PFSK-1 (cell line): Measurements from ENCODE around the gene ECT2L.

Source experiments
- FOXP2 ChIP-seq: optimal IDR thresholded peaks from 2 replicates; pipeline ENCODE3; 2011; ENCODE audit warnings: borderline replicate concordance, control low read depth, inconsistent platforms; ENCODE audit not compliant: insufficient read depth; ENCODE audit errors: extremely low read length, extremely low read depth
- POLR2AphosphoS5 ChIP-seq: IDR thresholded peaks from 2 replicates; pipeline ENCODE4 v1.6.1; 2012; ENCODE audit warnings: low read depth, mild to moderate bottlenecking, control low read depth, low read length, moderate library complexity
- SIN3A ChIP-seq: IDR thresholded peaks from 2 replicates; pipeline ENCODE4 v1.6.1; 2012; ENCODE audit warnings: mild to moderate bottlenecking, low read length, moderate library complexity, borderline replicate concordance; ENCODE audit not compliant: insufficient read depth
- TAF1 ChIP-seq: IDR thresholded peaks from 2 replicates; pipeline ENCODE4 v1.6.1; 2012; ENCODE audit warnings: low read length, control low read depth, borderline replicate concordance; ENCODE audit not compliant: insufficient read depth
- TF ChIP-seq, protein P1 (sequence below), 2 experiments: IDR thresholded peaks; 2 replicates each; pipeline versions ENCODE4 v1.6.1 to v1.8.0; 2011 to 2012; ENCODE audit warnings: low read depth in 2 of 2, low read length in 2 of 2, control low read depth in 1 of 2, inconsistent platforms in 1 of 2, mild to moderate bottlenecking in 1 of 2, moderate library complexity in 1 of 2; ENCODE audit not compliant: insufficient read depth in 1 of 2

Gene ECT2L

GRCh38 chr6:138857775-138858174 is 61.9 kb downstream of the ECT2L start:
- TF ChIP-seq, protein P1, sequence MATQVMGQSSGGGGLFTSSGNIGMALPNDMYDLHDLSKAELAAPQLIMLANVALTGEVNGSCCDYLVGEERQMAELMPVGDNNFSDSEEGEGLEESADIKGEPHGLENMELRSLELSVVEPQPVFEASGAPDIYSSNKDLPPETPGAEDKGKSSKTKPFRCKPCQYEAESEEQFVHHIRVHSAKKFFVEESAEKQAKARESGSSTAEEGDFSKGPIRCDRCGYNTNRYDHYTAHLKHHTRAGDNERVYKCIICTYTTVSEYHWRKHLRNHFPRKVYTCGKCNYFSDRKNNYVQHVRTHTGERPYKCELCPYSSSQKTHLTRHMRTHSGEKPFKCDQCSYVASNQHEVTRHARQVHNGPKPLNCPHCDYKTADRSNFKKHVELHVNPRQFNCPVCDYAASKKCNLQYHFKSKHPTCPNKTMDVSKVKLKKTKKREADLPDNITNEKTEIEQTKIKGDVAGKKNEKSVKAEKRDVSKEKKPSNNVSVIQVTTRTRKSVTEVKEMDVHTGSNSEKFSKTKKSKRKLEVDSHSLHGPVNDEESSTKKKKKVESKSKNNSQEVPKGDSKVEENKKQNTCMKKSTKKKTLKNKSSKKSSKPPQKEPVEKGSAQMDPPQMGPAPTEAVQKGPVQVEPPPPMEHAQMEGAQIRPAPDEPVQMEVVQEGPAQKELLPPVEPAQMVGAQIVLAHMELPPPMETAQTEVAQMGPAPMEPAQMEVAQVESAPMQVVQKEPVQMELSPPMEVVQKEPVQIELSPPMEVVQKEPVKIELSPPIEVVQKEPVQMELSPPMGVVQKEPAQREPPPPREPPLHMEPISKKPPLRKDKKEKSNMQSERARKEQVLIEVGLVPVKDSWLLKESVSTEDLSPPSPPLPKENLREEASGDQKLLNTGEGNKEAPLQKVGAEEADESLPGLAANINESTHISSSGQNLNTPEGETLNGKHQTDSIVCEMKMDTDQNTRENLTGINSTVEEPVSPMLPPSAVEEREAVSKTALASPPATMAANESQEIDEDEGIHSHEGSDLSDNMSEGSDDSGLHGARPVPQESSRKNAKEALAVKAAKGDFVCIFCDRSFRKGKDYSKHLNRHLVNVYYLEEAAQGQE (IDR thresholded peaks at IDR 0.05; ENCODE audit: insufficient read depth in 1 of 2, low read depth in 2 of 2, low read length in 2 of 2), result no peak
- TF ChIP-seq POLR2AphosphoS5, result no peak
- no peak for TF ChIP-seq TAF1
- no peak for TF ChIP-seq SIN3A
- no peak for TF ChIP-seq FOXP2

- TF ChIP-seq, protein P1 (IDR thresholded peaks at IDR 0.05; ENCODE audit: insufficient read depth in 1 of 2, low read depth in 2 of 2, low read length in 2 of 2), result no peak
- TF ChIP-seq SIN3A (no peak), POLR2AphosphoS5 (no peak), FOXP2 (no peak), TAF1 (no peak)
Measured at GRCh38 chr6:138862456-138862855, 66.6 kb downstream of the ECT2L start.

DNA sequence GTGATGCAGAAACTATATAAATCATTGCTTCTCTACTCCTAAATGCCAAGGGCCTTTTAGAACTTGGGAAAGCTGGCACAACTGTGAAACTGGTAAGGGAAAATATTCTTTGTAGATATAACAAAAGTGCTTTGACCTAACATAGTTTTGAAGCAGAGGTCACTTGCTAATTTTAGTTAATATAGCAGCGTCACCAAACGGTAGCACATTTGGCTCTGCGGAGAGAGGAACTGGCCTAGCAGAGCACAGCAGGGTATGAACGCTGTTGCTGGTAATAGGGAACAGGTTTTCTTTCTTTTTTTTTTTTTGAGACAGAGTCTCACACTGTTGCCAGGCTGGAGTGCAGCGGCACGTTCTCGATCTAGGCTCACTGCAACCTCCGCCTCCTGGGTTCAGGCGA is 67.4 kb downstream of the ECT2L start:
- TF ChIP-seq FOXP2, result no peak
- TF ChIP-seq SIN3A, result no peak
- TF ChIP-seq, protein P1 (IDR thresholded peaks at IDR 0.05; ENCODE audit: insufficient read depth in 1 of 2, low read depth in 2 of 2, low read length in 2 of 2), result no peak
- no peak for TF ChIP-seq TAF1
- no peak for TF ChIP-seq POLR2AphosphoS5

DNA sequence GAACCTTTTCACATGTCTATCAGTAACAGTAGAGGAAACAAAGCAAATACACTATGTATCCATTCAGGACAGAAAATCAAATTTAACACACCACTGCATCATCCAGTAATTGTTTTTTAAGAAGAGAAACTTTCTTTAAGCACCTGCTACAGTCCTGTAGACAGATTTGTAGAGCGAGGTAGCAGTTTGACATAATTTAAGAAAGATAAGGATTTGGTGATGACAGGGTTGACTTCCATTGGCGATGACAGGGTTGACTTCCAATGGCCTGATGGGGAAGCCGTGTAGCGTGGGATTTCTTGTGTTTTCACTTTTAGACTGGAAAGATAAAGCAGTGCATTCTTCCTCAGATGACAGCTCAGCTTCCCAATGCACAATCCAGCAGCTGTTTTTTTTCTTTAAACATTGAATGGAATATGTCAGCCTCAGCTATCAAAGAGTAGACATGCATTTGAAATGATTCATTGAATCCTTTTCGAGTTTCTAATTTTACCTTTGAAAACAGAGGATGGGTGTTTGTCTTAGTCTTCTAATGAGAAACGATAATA is 68.5 kb downstream of the ECT2L start:
- TF ChIP-seq POLR2AphosphoS5 (no peak), TAF1 (no peak)

DNA sequence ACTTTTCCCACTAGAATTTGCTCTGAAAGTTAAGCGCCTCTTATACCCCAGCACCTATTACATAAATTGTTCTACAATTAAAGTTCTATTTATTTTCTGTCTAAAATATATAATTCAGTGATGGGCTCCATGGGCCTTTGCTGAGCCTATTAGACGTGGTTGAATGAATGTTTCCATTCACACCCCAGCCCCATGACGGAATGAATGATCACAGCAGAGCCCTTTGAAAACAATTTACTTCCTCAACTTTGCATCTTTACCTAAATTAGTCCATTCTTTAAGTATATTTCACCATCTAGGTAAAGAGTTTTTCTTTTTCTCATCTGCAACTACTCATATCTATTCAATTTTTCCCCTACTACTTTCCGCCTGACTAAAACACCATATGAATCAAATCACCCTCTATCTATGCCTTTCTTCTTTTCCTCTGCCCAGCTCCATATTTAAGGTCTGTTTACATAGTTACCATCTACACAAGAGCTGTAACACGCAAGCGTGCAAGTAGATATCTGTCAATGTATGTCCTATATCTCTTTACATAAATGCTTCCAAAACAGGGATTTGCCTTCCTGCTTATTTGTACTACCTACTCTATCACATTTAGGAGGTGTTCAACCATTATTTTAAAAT is 69.7 kb downstream of the ECT2L start:
- no peak for TF ChIP-seq TAF1
- no peak for TF ChIP-seq SIN3A
- no peak for TF ChIP-seq POLR2AphosphoS5
- TF ChIP-seq, protein P1 (IDR thresholded peaks at IDR 0.05; ENCODE audit: insufficient read depth in 1 of 2, low read depth in 2 of 2, low read length in 2 of 2), result no peak
- TF ChIP-seq FOXP2, result no peak
